OCI-LY7 (cell line): ENCODE data around the gene NFATC2. TPM values are rescaled to one million over a fixed set of nuclear protein-coding genes. Genes with fewer than 3 reads are reported as not detected.

Source experiments
- BruUV-seq: library from RNA; stranded (reverse); fragments of 400-500 nt; replicated peaks from 2 replicates; lab custom pipeline; 2021; lab: Mats Ljungman, UMichigan
- CTCF ChIA-PET: fragments of 300-600 bp; sonication (Branson Sonifier 250); formaldehyde crosslinking; loops from one replicate; lab custom pipeline; 2022; ENCODE audit warnings: antibody characterized with exemption; ENCODE audit not compliant: unreplicated experiment; lab: Charles Lee
- POLR2A ChIA-PET: fragments of 300-600 bp; sonication (Branson Sonifier 250); formaldehyde crosslinking; loops from one replicate; lab custom pipeline; 2022; ENCODE audit warnings: antibody characterized with exemption; lab: Charles Lee
- DNase-seq: peaks from one replicate; pipeline ENCODE4 v3.0.0-alpha.2; 2015; ENCODE audit warnings: low spot score
- H2AFZ ChIP-seq: fragments of 200-600 bp; sonication (generic), shearing (Covaris generic); 2 replicates; pipeline ENCODE4 v1.6.1; 2014; ENCODE audit warnings: mild to moderate bottlenecking, antibody characterized with exemption, low read length, moderate library complexity
- H3K27ac ChIP-seq: fragments of 200-600 bp; sonication (generic); 2 replicates; pipeline ENCODE4 v1.5.1; 2014; ENCODE audit warnings: mixed run types, low read depth, mild to moderate bottlenecking, moderate library complexity, low read length, inconsistent platforms; ENCODE audit not compliant: poor library complexity, severe bottlenecking
- H3K36me3 ChIP-seq: fragments of 200-600 bp; sonication (generic); 2 replicates; pipeline ENCODE4 v1.6.1; 2014; ENCODE audit warnings: mild to moderate bottlenecking, antibody characterized with exemption, low read length, moderate library complexity, mixed read lengths; ENCODE audit not compliant: insufficient read depth
- H3K4me1 ChIP-seq: fragments of 200-600 bp; sonication (generic); 2 replicates; pipeline ENCODE4 v1.5.1; 2014; ENCODE audit warnings: mild to moderate bottlenecking, low read length; ENCODE audit not compliant: insufficient read depth, poor library complexity, severe bottlenecking
- H3K4me2 ChIP-seq: fragments of 200-600 bp; sonication (generic); 2 replicates; pipeline ENCODE4 v1.6.1; 2014; ENCODE audit warnings: mild to moderate bottlenecking, low read length
- H3K4me3 ChIP-seq: fragments of 200-600 bp; sonication (generic); 2 replicates; pipeline ENCODE4 v1.5.1; 2014; ENCODE audit warnings: mild to moderate bottlenecking, low read depth, low read length; ENCODE audit not compliant: poor library complexity, severe bottlenecking
- H3K79me2 ChIP-seq: fragments of 200-600 bp; sonication (generic); 2 replicates; pipeline ENCODE4 v1.6.1; 2016; ENCODE audit warnings: low read depth, mild to moderate bottlenecking, low read length, moderate library complexity, mixed read lengths; ENCODE audit not compliant: insufficient read depth
- H3K9me2 ChIP-seq: fragments of 200-600 bp; sonication (generic); 2 replicates; pipeline ENCODE4 v1.6.1; 2016; ENCODE audit warnings: mild to moderate bottlenecking, low read length, mixed read lengths; ENCODE audit not compliant: insufficient read depth
- H3K9me3 ChIP-seq: fragments of 200-600 bp; sonication (generic); 2 replicates; pipeline ENCODE4 v1.6.1; 2014; ENCODE audit warnings: mild to moderate bottlenecking, mixed run types, low read length, mixed read lengths
- H4K20me1 ChIP-seq: fragments of 200-600 bp; sonication (generic); 2 replicates; pipeline ENCODE4 v1.6.1; 2014; ENCODE audit warnings: mild to moderate bottlenecking, antibody characterized with exemption, low read length, moderate library complexity, mixed read lengths; ENCODE audit not compliant: insufficient read depth
- CTCF ChIP-seq: fragments of 200-600 bp; sonication (generic); conservative IDR thresholded peaks from 2 replicates; pipeline ENCODE4 v1.5.1; 2014; ENCODE audit warnings: mild to moderate bottlenecking, antibody characterized with exemption, low read length, moderate library complexity, mixed read lengths
- EZH2phosphoT487 ChIP-seq: fragments of 200-600 bp; sonication (generic); IDR thresholded peaks from 2 replicates; pipeline ENCODE4 v1.6.1; 2018; ENCODE audit warnings: low read depth, borderline replicate concordance, mild to moderate bottlenecking, mixed run types, antibody characterized with exemption, low read length, moderate library complexity, mixed read lengths
- intact Hi-C: fragments of 100-400 bp; cut with micrococcal nuclease; formaldehyde crosslinking; loops from one replicate; pipeline ENCODE4 v1.10.0; 2022; ENCODE audit not compliant: unreplicated experiment
- total RNA-seq, 2 experiments: library from RNA; depleted of rRNA in 1 of 2; stranded (reverse); fragments of >200 nt in 1 of 2; shearing (Covaris generic) in 1 of 2; gene quantifications; 2 replicates each; pipeline ENCODE4 v1.2.3, GENCODE V29; 2014 to 2022

Gene NFATC2
- total RNA-seq, 2 experiments from 2014 or later = 12.5 to 43.8 TPM

GRCh38 chr20:51356871-51357270, 185.6 kb downstream of the NFATC2 start:
- ChIA-PET POLR2A (no interaction called here), CTCF (no interaction called here)
- H3K4me3 ChIP-seq = no peak overlapping the region
- H3K4me2 ChIP-seq = no peak overlapping the region
- no peaks in the 10 kb centered on the region for H3K36me3 ChIP-seq
- H3K4me1 ChIP-seq = no peaks in the 10 kb centered on the region
- H3K27ac ChIP-seq = no peak overlapping the region
- no TSS peak for BruUV-seq
- no peaks in the 10 kb centered on the region for H3K9me3 ChIP-seq
- DNase-seq = no peak
- H3K79me2 ChIP-seq = no peaks in the 10 kb centered on the region
- H2AFZ ChIP-seq = no peak overlapping the region
- H4K20me1 ChIP-seq = no peaks in the 10 kb centered on the region
- no peaks in the 10 kb centered on the region for H3K9me2 ChIP-seq
- intact Hi-C loops = no loop called here
- TF ChIP-seq CTCF (no peak), EZH2phosphoT487 (no peak)

- Histone ChIP-seq H4K20me1 (no peaks in the 10 kb centered on the region), H3K4me2 (no peak overlapping the region), H3K36me3 (no peaks in the 10 kb centered on the region), H3K4me3 (no peak overlapping the region), H3K9me3 (no peaks in the 10 kb centered on the region), H2AFZ (no peak overlapping the region), H3K4me1 (no peaks in the 10 kb centered on the region), H3K79me2 (no peaks in the 10 kb centered on the region), H3K27ac (no peak overlapping the region), H3K9me2 (no peaks in the 10 kb centered on the region)
- TF ChIP-seq CTCF (no peak), EZH2phosphoT487 (no peak)
- no TSS peak for BruUV-seq
- POLR2A ChIA-PET = interaction anchor here (0.6 kb wide), 1 partner anchor 453 kb away, joined by 3 read pairs; no protein-coding TSS in a partner anchor
- CTCF ChIA-PET = no interaction called here
- DNase-seq = no peak
- intact Hi-C loops = no loop called here
Observed at GRCh38 chr20:51354769-51355319, 187.7 kb downstream of the NFATC2 start.

- intact Hi-C loops = no loop called here
Observed at GRCh38 chr20:51354191-51354768, 188.2 kb downstream of the NFATC2 start.

More at GRCh38 chr20:51354191-51354768, 188.2 kb downstream of the NFATC2 start:
- H3K4me1 ChIP-seq = no peaks in the 10 kb centered on the region
- ChIA-PET CTCF (no interaction called here), POLR2A (no interaction called here)
- no peaks in the 10 kb centered on the region for H4K20me1 ChIP-seq
- TF ChIP-seq EZH2phosphoT487 = no peak
- TF ChIP-seq CTCF = no peak
- no peaks in the 10 kb centered on the region for H3K79me2 ChIP-seq
- no peaks in the 10 kb centered on the region for H3K9me3 ChIP-seq
- H2AFZ ChIP-seq = no peak overlapping the region
- H3K4me2 ChIP-seq = no peak overlapping the region
- H3K9me2 ChIP-seq = no peaks in the 10 kb centered on the region
- DNase-seq = no peak
- no peaks in the 10 kb centered on the region for H3K36me3 ChIP-seq
- H3K4me3 ChIP-seq = no peak overlapping the region
- no peak overlapping the region for H3K27ac ChIP-seq
- BruUV-seq = no TSS peak
